Keratinocyte (primary cell): Measurements from ENCODE around the gene SH3GLB2. TPM values are rescaled to one million over a fixed set of nuclear protein-coding genes. Genes with fewer than 3 reads are reported as not detected.

Experiments
- DNase-seq: peaks from one replicate; pipeline ENCODE4 v3.0.0-alpha.2; 2011; ENCODE audit warnings: low read depth, missing footprints, low spot score
- FAIRE-seq: peaks from 2 replicates; lab custom pipeline; 2011; peaks lifted over from hg19 to GRCh38; lab: Jason Lieb, UNC
- H2AFZ ChIP-seq: 2 replicates; pipeline ENCODE4 v1.6.0; 2012; ENCODE audit warnings: low read length, control low read depth, inconsistent platforms; ENCODE audit not compliant: control insufficient read depth
- H3K27ac ChIP-seq: 2 replicates; pipeline ENCODE4 v1.5.1; 2011; ENCODE audit warnings: low read length; ENCODE audit not compliant: control insufficient read depth, insufficient read depth
- H3K27me3 ChIP-seq: 3 replicates; pipeline ENCODE4 v1.6.0; 2011; ENCODE audit warnings: low read length; ENCODE audit not compliant: control insufficient read depth, insufficient read depth; ENCODE audit errors: extremely low read depth
- H3K36me3 ChIP-seq, 2 experiments: 2 replicates in 1 of 2; 3 replicates in 1 of 2; pipeline ENCODE4 v1.5.1; 2011; ENCODE audit warnings: low read length in 2 of 2, mild to moderate bottlenecking in 1 of 2; ENCODE audit not compliant: control insufficient read depth in 2 of 2, insufficient read depth in 2 of 2; ENCODE audit errors: extremely low read depth in 1 of 2
- H3K4me1 ChIP-seq: 3 replicates; pipeline ENCODE4 v1.5.1; 2011; ENCODE audit warnings: low read length; ENCODE audit not compliant: control insufficient read depth, insufficient read depth; ENCODE audit errors: extremely low read depth
- H3K4me2 ChIP-seq: 3 replicates; pipeline ENCODE4 v1.6.0; 2011; ENCODE audit warnings: low read depth, low read length; ENCODE audit not compliant: control insufficient read depth, insufficient read depth; ENCODE audit errors: extremely low read depth
- H3K4me3 ChIP-seq, 3 experiments: fragments of 200-600 bp in 1 of 3; sonication (generic) in 1 of 3; 2 replicates in 2 of 3; 3 replicates in 1 of 3; pipeline ENCODE4 v1.5.1; 2011 to 2016; ENCODE audit warnings: low read length in 3 of 3, mild to moderate bottlenecking in 3 of 3, control low read depth in 2 of 3, inconsistent platforms in 1 of 3, low read depth in 1 of 3, mixed read lengths in 1 of 3, mixed run types in 1 of 3, moderate library complexity in 1 of 3; ENCODE audit not compliant: control insufficient read depth in 2 of 3, insufficient read depth in 2 of 3; ENCODE audit errors: extremely low read depth in 1 of 3
- H3K79me2 ChIP-seq: 2 replicates; pipeline ENCODE4 v1.6.0; 2012; ENCODE audit warnings: low read length; ENCODE audit not compliant: control insufficient read depth, insufficient read depth
- H3K9ac ChIP-seq: 3 replicates; pipeline ENCODE4 v1.6.0; 2011; ENCODE audit warnings: low read length; ENCODE audit not compliant: control insufficient read depth, insufficient read depth; ENCODE audit errors: extremely low read depth
- H3K9me1 ChIP-seq: 3 replicates; pipeline ENCODE4 v1.6.0; 2011; ENCODE audit warnings: low read length; ENCODE audit not compliant: control insufficient read depth, insufficient read depth; ENCODE audit errors: extremely low read depth
- H3K9me3 ChIP-seq: 2 replicates; pipeline ENCODE4 v1.5.1; 2012; ENCODE audit warnings: low read depth, low read length; ENCODE audit not compliant: control insufficient read depth
- H4K20me1 ChIP-seq: 3 replicates; pipeline ENCODE4 v1.6.0; 2011; ENCODE audit warnings: low read length; ENCODE audit not compliant: control insufficient read depth, insufficient read depth; ENCODE audit errors: extremely low read depth
- CTCF ChIP-seq, 3 experiments: IDR thresholded peaks in 1 of 3; conservative IDR thresholded peaks in 1 of 3; optimal IDR thresholded peaks in 1 of 3; 2 replicates in 2 of 3; 3 replicates in 1 of 3; pipeline versions ENCODE3 to v1.5.1; 2011; ENCODE audit warnings: low read length in 3 of 3, mild to moderate bottlenecking in 3 of 3, moderate library complexity in 2 of 3, control low read depth in 1 of 3, inconsistent platforms in 1 of 3; ENCODE audit not compliant: insufficient read depth in 2 of 3; ENCODE audit errors: extremely low read depth in 1 of 3
- EZH2 ChIP-seq: IDR thresholded peaks from one replicate; pipeline ENCODE4 v1.6.1; 2012; ENCODE audit warnings: inconsistent platforms, mild to moderate bottlenecking, low read length, moderate library complexity
- dilution Hi-C: fragments of 300-500 bp; cut with MboI; formaldehyde crosslinking; loops from one replicate; pipeline ENCODE4 v1.7.0; 2020; ENCODE audit warnings: low sequenced_read_pairs; ENCODE audit not compliant: extremely low pct_ligation_motif_present
- polyA plus RNA-seq, 5 experiments: library from polyadenylated mRNA; depleted of rRNA in 3 of 5; stranded (reverse) in 3 of 5; stranded (forward) in 1 of 5; unstranded in 1 of 5; fragments of >200 nt; gene quantifications; 1 replicate in 1 of 5; 2 replicates in 3 of 5; 3 replicates in 1 of 5; pipeline versions ENCODE4 v1.2.1 to v1.2.3, GENCODE V29; 2011 to 2012; ENCODE audit warnings: missing spikeins in 2 of 5, low read depth in 1 of 5, low replicate concordance in 1 of 5

SH3GLB2 gene
- polyA plus RNA-seq, 1 donor (not counting 4 experiments of a cell fraction or from before 2014, with no cell fraction given) = 37.1 TPM

DNA sequence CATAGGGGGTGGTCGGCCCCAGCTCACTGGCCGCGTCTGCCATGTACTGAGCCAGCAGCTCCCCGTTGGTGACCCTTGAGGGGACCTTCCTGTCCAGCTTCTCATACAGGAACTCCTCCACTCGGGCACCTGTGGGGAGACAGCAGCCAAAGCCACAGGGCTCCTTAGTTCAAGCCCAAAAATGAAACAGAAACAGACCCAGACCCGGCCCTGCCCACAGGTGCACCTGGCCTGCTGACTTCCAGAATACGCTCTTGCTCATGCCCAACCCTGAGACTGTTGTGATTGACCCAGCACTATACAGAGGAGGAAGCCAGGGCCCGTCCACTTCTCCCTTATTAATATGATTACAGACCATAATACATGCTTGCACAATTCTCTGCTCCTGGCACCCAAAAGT is 7.0 kb downstream of the SH3GLB2 start:
- no peak for FAIRE-seq
- dilution Hi-C loops = no loop called here
- Histone ChIP-seq H3K79me2 (peaks cover 11% of the 10 kb centered on the region), H3K9ac (no peak overlapping the region), H3K9me3 (no peaks in the 10 kb centered on the region), H3K4me3 (no peak overlapping the region), H3K4me2 (no peak overlapping the region), H3K9me1 (peaks cover under 1% of the 10 kb centered on the region), H3K36me3 (peaks cover 0 to 4% of the 10 kb centered on the region in 2 experiments), H3K27ac (no peak overlapping the region), H3K4me1 (peaks cover 4% of the 10 kb centered on the region), H4K20me1 (no peaks in the 10 kb centered on the region), H2AFZ (no peak overlapping the region), H3K27me3 (no peaks in the 10 kb centered on the region)
- no peak for TF ChIP-seq EZH2
- no peak for TF ChIP-seq CTCF (optimal IDR thresholded peaks at IDR 0.05 in 1 of 3, IDR thresholded peaks at IDR 0.05 in 1 of 3, conservative IDR thresholded peaks at IDR 0.05 in 1 of 3; ENCODE audit: extremely low read depth in 1 of 3, insufficient read depth in 2 of 3, low read length in 3 of 3)
- DNase-seq = no peak

- Histone ChIP-seq H3K27me3 (no peaks in the 10 kb centered on the region), H3K4me1 (no peaks in the 10 kb centered on the region), H3K36me3 (peaks cover 20 to 25% of the 10 kb centered on the region in 2 experiments), H3K9me3 (no peaks in the 10 kb centered on the region), H3K27ac (no peak overlapping the region), H3K4me3 (no peak overlapping the region), H3K79me2 (no peaks in the 10 kb centered on the region), H3K9ac (no peak overlapping the region), H3K9me1 (no peaks in the 10 kb centered on the region), H3K4me2 (no peak overlapping the region), H4K20me1 (no peaks in the 10 kb centered on the region), H2AFZ (no peak overlapping the region)
- no peak for FAIRE-seq
- no peak for DNase-seq
- no peak for TF ChIP-seq EZH2
- no peak for TF ChIP-seq CTCF (optimal IDR thresholded peaks at IDR 0.05 in 1 of 3, IDR thresholded peaks at IDR 0.05 in 1 of 3, conservative IDR thresholded peaks at IDR 0.05 in 1 of 3; ENCODE audit: extremely low read depth in 1 of 3, insufficient read depth in 2 of 3, low read length in 3 of 3)
- dilution Hi-C loops = no loop called here
Measured at GRCh38 chr9:129014608-129015007, 13.5 kb downstream of the SH3GLB2 start.
